Measurements from ENCODE around the gene KIF13A.
"Not testable (repeated sequence)": the region's sequence is repeated elsewhere in the genome, so short reads cannot be mapped to it uniquely, and the experiment has no call there.

Gene KIF13A

GRCh38 chr6:17768881-17769280, 218.6 kb downstream of the KIF13A start:
- FAIRE-seq (no peak), DNase-seq (ENCODE audit: insufficient read length, low spot score) (no peak)
- TF ChIP-seq POLR2A (IDR thresholded peaks at IDR 0.05; ENCODE audit: low read depth, low read length): no peak

GRCh38 chr6:17768388-17768787, 219.0 kb downstream of the KIF13A start:
- no peak for TF ChIP-seq POLR2A (IDR thresholded peaks at IDR 0.05; ENCODE audit: low read depth, low read length)
- DNase-seq (ENCODE audit: insufficient read length, low spot score) (no peak), FAIRE-seq (no peak)

- no peak for TF ChIP-seq POLR2A (IDR thresholded peaks at IDR 0.05; ENCODE audit: low read depth, low read length)
- FAIRE-seq (no peak), DNase-seq (ENCODE audit: insufficient read length, low spot score) (no peak)
Observed at GRCh38 chr6:17762651-17763050, 224.8 kb downstream of the KIF13A start.

DNA sequence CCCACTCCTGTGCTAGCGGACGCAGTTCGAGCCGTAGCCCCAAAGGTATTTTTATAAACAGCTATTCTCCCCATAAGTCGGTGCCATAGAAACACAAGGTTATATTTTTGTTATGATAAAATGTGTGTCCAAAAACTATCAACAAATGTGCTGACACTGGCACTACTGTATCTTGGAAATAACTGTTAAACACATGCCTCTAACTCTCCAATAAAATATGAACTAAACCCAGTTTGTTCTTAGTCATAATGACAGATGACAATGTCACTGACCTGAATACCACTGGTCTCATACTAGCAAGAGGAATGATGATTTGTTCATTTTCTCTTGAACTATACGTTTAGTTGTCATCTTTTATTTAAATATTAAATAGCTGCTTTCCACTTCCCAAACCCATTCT, 229.3 kb downstream of the KIF13A start:
- no peak for FAIRE-seq
- TF ChIP-seq POLR2A (IDR thresholded peaks at IDR 0.05; ENCODE audit: low read depth, low read length): no peak
- DNase-seq (ENCODE audit: insufficient read length, low spot score): no peak

- DNase-seq (ENCODE audit: insufficient read length, low spot score): no peak
- no peak for TF ChIP-seq POLR2A (IDR thresholded peaks at IDR 0.05; ENCODE audit: low read depth, low read length)
- no peak for FAIRE-seq
Observed at GRCh38 chr6:17754254-17754653, 233.2 kb downstream of the KIF13A start.

- not testable (repeated sequence) for FAIRE-seq; DNase-seq (ENCODE audit: insufficient read length, low spot score)
Observed at GRCh38 chr6:17745324-17745723, 242.1 kb downstream of the KIF13A start.

DNA sequence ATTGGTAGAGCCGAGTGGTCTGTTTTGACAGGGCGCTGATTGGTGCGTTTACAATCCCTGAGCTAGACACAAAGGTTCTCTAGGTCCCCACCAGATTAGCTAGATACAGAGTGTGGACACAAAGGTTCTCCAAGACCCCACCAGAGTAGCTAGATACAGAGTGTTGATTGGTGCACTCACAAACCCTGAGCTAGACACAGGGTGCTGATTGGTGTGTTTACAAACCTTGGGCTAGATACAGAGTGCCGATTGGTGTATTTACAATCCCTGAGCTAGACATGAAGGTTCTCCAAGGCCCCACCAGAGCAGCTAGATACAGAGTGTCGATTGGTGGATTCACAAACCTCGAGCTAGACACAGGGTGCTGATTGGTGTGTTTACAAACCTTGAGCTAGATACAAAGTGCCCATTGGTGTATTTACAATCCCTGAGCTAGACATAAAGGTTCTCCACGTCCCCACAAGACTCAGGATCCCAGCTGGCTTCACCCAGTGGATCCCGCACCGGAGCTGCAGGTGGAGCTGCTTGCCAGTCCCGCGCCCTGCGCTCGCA, 242.6 kb downstream of the KIF13A start:
- not testable (repeated sequence) for FAIRE-seq; DNase-seq (ENCODE audit: insufficient read length, low spot score)

- DNase-seq (ENCODE audit: insufficient read length, low spot score) (no peak), FAIRE-seq (no peak)
- no peak for TF ChIP-seq POLR2A (IDR thresholded peaks at IDR 0.05; ENCODE audit: low read depth, low read length)
Observed at GRCh38 chr6:17744019-17744756, 243.2 kb downstream of the KIF13A start.

- DNase-seq (ENCODE audit: insufficient read length, low spot score): no peak
- TF ChIP-seq POLR2A (IDR thresholded peaks at IDR 0.05; ENCODE audit: low read depth, low read length): no peak
- no peak for FAIRE-seq
Observed at GRCh38 chr6:17741507-17741906, 245.9 kb downstream of the KIF13A start.

- TF ChIP-seq POLR2A (IDR thresholded peaks at IDR 0.05; ENCODE audit: low read depth, low read length): no peak
- DNase-seq (ENCODE audit: insufficient read length, low spot score) (no peak), FAIRE-seq (no peak)
Observed at GRCh38 chr6:17740559-17741220, 246.7 kb downstream of the KIF13A start.

DNA sequence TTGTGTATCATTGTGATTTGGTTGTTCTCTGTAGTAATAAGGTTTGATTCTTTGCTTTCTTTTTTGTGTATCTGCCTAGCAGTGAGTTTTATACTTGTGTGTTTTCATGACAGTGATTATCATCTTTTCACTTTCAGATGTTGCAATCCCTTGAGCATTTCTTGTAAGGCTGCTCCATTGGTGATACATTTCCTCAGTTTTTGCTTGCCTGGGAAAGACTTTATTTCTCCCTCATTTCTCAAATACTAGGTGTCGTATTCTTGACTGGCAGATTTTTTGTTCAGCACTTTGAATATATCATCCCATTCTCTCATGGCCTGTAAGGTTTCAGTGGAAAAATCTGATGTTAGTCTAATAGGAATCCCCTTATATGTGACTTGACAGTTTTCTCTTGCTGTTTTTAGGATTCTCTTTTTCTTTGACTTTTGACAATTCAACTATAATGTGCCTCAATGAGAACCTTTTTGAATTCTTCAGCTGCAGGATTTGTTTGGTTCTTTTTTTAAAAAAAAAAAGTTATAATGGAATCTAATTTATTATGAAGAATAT, 249.7 kb downstream of the KIF13A start:
- no peak for TF ChIP-seq POLR2A (IDR thresholded peaks at IDR 0.05; ENCODE audit: low read depth, low read length)
- no peak for FAIRE-seq
- DNase-seq (ENCODE audit: insufficient read length, low spot score): no peak

GRCh38 chr6:17735311-17735710, 252.1 kb downstream of the KIF13A start:
- DNase-seq (ENCODE audit: insufficient read length, low spot score); FAIRE-seq: not testable (repeated sequence)

- no peak for TF ChIP-seq POLR2A (IDR thresholded peaks at IDR 0.05; ENCODE audit: low read depth, low read length)
- DNase-seq (ENCODE audit: insufficient read length, low spot score) (no peak), FAIRE-seq (peak; percentile 85)
Observed at GRCh38 chr6:17730078-17730704, 257.2 kb downstream of the KIF13A start.
